Measurements from ENCODE around the gene GGA2. TPM values are rescaled to one million over a fixed set of nuclear protein-coding genes. Genes with fewer than 3 reads are reported as not detected.

Gene GGA2
- total RNA-seq, 1 experiment from 2014 or later = 28.8 TPM

Other genes with a start within 250 kb of the GGA2 start
- not detected in 2 replicates for gene SCNN1B, start 208.2 kb downstream of the GGA2 start, total RNA-seq (2014; rRNA removed; shearing (Covaris generic))
- gene COG7, start 57.3 kb downstream of the GGA2 start, total RNA-seq (2014; rRNA removed; shearing (Covaris generic)) = 12.9 and 14.8 TPM in 2 replicates
- gene EARS2, start 46.9 kb upstream of the GGA2 start, total RNA-seq (2014; rRNA removed; shearing (Covaris generic)) = 22.1 and 28.0 TPM in 2 replicates
- gene UBFD1, start 47.2 kb upstream of the GGA2 start, total RNA-seq (2014; rRNA removed; shearing (Covaris generic)) = 103 and 112 TPM in 2 replicates
- gene NDUFAB1, start 85.8 kb upstream of the GGA2 start, total RNA-seq (2014; rRNA removed; shearing (Covaris generic)) = 226 and 245 TPM in 2 replicates
- 10.4 and 10.5 TPM in 2 replicates for gene PALB2, start 130.8 kb upstream of the GGA2 start, total RNA-seq (2014; rRNA removed; shearing (Covaris generic))
- 74.7 and 75.2 TPM in 2 replicates for gene DCTN5, start 131.0 kb upstream of the GGA2 start, total RNA-seq (2014; rRNA removed; shearing (Covaris generic))
- 53.2 and 65.5 TPM in 2 replicates for gene PLK1, start 168.4 kb upstream of the GGA2 start, total RNA-seq (2014; rRNA removed; shearing (Covaris generic))
- not detected in 2 replicates for gene ERN2, start 202.7 kb upstream of the GGA2 start, total RNA-seq (2014; rRNA removed; shearing (Covaris generic))
- gene CHP2, start 244.5 kb upstream of the GGA2 start, total RNA-seq (2014; rRNA removed; shearing (Covaris generic)) = not detected in 2 replicates